GM21619 (cell line): Measurements from ENCODE around the gene TRIO.

Experiments
- ATAC-seq: cut with Tn5 transposase; IDR thresholded peaks from one replicate; pipeline ENCODE4 v1.9.1; 2021; ENCODE audit not compliant: unreplicated experiment

TRIO gene

DNA sequence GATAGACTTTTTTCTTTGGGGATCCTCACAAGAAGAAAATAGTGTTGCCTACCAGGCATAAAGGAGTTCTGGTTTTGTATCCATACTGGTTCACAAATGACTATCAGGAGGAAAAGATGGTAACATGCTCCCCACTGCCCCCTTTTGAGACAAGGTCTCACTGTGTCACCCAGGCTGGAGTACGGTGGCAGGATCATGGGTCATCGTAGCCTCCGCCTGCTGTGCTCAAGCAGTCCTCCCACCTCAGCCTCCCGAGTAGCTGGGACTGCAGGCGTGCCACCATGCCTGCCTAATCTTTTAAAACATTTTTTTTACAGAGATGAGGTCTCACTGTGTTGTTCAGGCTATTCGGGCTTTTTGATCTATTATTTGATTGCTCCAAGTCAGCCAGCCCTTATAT is 99.3 kb downstream of the TRIO start:
- ATAC-seq: no peak

DNA sequence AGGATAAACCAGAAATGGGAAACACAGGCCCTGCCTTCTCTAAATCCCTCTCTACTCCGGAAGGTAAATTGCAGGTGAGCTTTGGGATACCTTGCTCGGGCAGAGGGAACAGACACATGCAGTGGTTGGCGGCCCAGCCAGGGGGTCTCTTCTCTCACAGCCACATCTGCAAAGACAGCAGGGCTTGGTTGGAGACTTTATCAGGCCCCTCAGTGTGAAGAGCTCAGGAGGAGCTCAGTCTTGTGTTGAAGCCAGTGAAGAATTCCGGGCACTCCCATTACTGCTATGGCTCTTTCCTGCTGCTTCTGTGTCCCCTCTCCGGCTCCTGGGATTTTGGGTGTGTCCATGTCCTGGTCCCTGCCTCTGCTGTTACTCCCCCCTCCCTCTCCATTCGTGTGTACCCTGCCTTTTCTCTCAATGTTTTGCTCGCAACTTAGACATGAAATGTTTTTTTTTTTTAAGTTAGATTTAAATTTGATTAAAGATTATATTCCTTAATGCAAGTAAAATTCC is 99.8 kb downstream of the TRIO start:
- ATAC-seq: no peak

- ATAC-seq: no peak
These were observed 100.6 kb downstream of the TRIO start for GRCh38 chr5:14243766-14244165.

GRCh38 chr5:14244721-14245120 is 101.6 kb downstream of the TRIO start:
- ATAC-seq: no peak

DNA sequence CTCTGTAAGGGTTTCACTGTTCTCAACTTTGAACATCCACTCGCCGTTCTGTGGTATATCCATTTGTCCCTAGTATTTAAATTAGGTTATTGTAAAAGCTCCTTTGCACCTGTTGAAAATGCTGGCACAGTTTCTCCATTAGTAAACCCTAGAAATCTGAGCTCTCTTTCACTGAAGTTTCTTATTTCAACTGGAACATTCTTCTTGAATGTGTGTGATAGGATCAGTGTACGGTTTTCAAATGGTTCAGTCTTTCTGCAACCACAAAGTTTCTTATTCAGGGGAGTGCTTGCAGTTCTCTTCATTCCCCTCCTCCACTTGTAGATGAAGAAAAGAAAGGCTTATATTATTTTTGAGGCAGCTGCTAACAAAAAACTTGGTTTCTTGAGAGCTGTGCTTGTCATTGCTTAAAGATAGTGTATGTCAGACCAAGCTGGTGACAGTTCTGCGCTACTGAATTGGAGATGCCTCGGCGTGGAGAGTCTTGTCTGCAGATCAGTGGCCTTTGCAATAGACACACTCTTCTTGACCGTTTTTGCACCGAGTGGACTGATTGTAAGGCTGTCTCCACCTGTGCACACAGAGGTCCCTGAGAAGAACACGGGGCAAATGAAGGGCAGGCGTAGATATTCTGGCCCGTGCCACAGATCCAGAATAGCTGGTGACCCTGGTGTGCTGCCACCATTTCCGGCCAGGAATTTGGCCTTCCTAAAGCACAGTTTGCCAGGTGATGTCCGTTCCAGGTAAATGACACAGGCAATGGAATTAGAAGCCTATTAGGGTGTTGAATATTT is 102.2 kb downstream of the TRIO start:
- ATAC-seq: no peak

DNA sequence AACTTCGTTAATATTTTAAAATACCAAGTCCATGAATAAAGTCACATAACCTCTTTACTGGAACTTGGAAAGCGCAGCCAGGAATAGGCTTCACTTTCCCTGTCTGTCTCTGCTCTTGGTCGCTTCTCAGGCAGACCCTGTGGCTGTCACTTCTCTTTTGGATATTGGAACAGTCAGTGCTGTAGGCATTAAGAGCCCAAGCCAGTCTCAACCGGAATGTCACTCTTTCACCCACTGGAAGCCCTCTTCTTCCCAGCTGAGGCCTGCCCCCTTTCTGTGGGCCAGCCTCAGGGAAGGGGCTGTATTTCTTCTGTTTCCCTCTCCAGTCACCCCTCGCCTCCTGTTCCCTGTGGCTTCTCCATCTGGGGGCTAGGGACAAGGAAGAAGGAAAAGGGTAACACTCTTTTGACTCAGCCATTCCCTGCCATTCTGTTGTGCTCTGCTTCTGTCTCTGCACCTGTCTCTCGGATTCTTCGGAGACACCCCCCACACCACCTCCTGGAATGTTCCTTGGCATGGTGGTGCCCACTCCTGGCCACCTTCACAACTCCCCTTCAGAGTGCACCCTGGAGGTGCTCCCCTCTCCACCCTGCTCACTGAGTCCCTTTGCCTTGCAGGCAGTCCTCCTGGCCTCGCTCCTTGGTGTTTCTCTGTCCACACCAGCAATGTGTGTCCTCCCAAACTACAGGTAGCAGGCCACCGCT is 103.4 kb downstream of the TRIO start:
- ATAC-seq: no peak

DNA sequence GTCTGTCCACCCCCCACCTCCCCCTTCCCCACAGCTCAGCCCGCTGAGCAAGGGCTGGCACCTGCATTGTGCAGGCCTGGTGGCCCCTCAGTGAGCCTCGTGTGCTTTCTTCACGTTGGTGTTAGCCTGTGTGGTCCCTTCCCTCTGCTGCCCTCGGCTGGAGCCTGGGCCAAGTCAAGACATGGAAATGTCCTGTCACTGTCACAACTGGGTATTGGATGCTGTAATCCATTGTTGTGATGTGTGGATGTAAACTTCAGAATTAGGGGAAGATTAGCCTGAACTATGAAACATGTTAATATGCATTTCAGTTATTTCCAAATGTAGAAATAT is 103.9 kb downstream of the TRIO start:
- ATAC-seq: no peak

- ATAC-seq: no peak
These were observed 106.3 kb downstream of the TRIO start for GRCh38 chr5:14249258-14250082.

DNA sequence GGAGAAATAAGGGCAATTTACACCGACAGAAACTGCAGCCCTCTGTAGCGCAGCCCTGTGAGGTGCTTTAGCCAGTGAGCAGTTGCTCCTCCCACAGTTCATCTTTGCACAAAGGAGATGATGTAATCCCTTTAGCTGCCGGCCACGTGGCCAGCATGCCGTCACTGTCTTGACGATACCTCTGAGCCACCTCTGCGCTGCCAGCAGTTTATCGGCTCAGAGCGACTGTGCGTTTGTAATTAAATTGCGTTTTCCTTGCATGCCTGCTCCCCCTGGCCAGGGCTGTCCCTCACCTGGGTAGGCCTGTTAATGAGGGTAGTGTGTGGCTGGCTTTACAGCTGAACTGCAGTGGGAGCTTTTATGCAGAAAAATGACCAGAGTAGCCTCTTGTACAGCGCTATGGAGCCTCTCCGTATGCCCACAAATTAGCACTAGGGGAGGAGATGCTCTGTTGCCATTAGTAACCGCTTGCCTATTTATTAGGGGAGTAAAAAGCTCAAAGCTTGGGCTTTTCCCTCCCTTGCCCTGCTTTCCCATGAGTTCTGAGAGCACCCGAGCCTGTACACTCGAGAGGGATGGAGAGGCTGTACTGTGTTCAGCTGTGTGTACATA is 107.0 kb downstream of the TRIO start:
- no peak for ATAC-seq

GRCh38 chr5:14250748-14251701 is 107.9 kb downstream of the TRIO start:
- ATAC-seq: peak; percentile 50

DNA sequence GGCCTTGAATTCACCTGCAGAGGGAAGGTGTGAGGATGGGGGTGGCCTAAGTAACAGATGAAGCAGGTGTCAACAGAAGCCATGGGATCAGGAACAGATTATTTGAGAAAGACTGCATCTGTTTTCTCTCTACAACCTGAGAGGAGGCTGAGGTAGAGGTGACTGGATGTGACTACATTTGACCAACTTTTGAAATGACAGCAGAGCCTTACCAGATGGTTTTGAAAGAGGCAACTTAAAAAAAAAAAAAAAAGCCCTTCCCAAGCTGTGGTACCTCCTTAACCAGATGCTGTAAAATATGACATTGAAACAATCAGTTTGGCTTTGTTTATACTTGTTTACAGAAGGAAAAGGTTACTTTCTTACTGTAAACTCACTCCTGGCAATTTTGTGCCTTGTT is 108.6 kb downstream of the TRIO start:
- ATAC-seq: peak; percentile 35

- ATAC-seq: no peak
These were observed 109.7 kb downstream of the TRIO start for GRCh38 chr5:14252793-14253192.

DNA sequence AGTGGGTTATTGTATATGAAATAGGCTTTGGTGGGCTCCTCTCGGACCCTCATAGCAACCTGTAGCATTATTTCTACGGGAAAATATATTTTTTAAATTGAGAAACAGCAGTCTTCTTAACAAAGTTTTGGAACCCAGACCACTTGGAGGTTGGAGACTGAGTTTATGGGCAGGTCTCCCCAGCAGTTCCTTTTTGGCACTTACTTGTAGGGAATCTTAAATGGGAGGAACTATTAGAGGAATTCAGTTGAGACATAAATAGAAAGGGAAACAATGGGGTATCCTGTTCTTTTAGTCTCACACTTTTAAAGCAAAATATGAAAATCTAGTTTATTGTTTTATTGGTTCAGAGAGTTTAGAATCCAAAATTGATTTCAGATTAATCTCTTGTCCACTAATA is 111.5 kb downstream of the TRIO start:
- ATAC-seq: no peak

- no peak for ATAC-seq
These were observed 113.0 kb downstream of the TRIO start for GRCh38 chr5:14256026-14256690.

DNA sequence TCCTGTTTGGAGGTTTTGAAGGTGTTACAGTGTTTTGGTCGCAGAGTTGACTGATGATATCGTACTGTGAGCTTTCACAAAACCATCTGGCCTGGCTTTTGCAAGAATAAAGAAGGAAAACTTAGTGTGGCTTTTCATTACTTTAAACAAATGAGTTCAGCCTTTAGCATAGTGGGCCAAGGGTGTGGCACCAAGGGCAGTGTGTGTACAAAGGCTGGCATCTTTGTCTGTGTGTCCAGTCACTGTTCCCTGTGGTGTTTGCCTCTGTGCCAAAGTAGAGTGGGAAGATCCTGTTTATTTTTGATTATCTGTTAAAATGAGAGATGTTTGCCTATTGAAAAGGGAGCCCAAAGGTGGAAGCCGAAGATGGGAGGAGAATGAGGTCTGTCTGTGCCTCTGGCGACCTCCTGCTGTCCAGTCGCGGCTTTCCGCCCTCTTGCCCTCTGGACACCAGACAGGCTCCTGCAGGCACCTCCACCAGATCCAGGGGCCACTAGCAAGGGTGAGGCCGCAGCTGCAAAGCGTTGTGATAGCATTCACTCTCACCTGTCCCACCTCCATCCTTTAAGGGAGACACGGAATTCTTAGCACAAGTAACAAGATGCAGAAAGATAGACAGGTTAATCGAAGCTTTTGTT is 113.7 kb downstream of the TRIO start:
- ATAC-seq: no peak

DNA sequence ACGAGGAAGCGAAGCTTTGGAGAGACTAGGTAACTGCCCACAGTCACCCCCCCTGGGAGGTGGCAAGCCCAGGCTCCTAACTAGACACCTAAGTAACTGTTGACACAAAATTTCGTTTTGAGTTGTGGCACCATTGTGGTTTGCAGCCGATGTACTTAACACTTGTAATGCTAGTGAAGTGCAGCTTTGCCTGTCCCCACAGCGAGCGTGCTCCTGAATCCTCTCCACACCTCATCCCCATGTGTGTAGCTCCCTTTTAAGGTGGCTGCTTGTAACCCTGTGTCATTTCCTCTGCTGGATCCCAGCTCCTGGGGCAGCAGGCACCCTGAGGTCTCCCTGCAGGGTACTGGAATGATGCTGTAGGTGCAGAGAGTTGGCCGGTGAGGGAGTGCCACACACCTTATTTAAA is 114.9 kb downstream of the TRIO start:
- ATAC-seq: peak; percentile 62

DNA sequence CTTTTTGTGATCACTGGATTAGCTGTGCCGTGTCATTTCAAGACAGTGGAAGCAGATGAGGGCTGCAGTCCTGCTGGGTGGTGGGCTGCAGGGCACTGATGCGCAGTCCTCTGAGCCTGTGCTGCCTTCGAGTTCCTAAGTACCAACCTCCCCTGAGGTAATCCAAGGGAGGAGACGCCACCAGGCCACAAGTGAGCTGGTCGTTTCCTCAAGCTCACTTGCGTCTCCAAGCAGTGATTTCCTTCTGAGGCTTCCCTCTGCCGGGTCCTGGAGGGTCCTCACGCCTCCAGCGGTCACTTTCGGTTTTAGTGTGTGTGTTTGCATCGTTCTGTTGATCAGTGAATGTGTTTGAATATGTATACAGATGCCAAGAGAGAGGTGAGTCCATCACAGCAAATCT is 115.7 kb downstream of the TRIO start:
- peak; percentile 27 for ATAC-seq

- ATAC-seq: no peak
These were observed 117.5 kb downstream of the TRIO start for GRCh38 chr5:14260637-14261036.

DNA sequence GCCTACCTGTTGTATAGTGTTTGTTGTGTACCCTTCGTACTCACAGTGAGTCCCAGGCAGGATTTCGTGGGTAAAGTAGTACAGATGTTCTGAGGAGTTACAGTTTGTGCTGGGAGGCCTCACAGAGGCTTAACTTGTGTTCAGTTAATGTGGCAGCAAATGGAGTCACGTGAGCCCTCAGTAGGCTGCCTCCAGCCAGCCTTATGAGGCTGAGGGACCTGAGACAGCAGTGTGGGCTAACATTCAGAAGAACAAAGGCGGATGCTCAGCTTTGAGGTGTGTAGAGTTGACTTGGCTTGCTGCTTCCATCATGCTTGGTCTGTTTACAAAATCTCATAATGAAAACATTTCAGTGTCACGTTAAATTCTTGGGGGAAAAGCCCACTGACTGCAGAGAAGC is 118.1 kb downstream of the TRIO start:
- ATAC-seq: no peak
